Upper lobe of left lung (tissue), 6 donors: ENCODE data around the gene TWNK. TPM values are rescaled to one million over a fixed set of nuclear protein-coding genes. Genes with fewer than 3 reads are reported as not detected.

Source experiments
- ATAC-seq, 2 donors: fragments of 200-7000 bp; cut with Tn5 transposase; one replicate each; pipeline ENCODE4 v1.9.1; 2022; ENCODE audit warnings: mild to moderate bottlenecking in 2 of 2, moderate library complexity in 2 of 2; ENCODE audit not compliant: low FRiP score in 2 of 2
- DNase-seq, 2 donors: peaks; one replicate each; pipeline ENCODE4 v3.0.0-alpha.2; 2019 to 2020
- H3K27ac ChIP-seq, 4 donors: fragments of 200-600 bp; sonication (generic); one replicate each; pipeline ENCODE4 v1.5.1; 2016 to 2019
- H3K27me3 ChIP-seq, 4 donors: fragments of 200-600 bp; sonication (generic); one replicate each; pipeline ENCODE4 v1.5.1; 2017 to 2019
- H3K36me3 ChIP-seq, 4 donors: fragments of 200-600 bp; sonication (generic); one replicate each; pipeline ENCODE4 v1.5.1; 2016 to 2019
- H3K4me1 ChIP-seq, 4 donors: fragments of 200-600 bp; sonication (generic); one replicate each; pipeline ENCODE4 v1.5.1; 2018 to 2019
- H3K4me3 ChIP-seq, 4 donors: fragments of 200-600 bp; sonication (generic); one replicate each; pipeline ENCODE4 v1.5.1; 2017 to 2019; ENCODE audit warnings: mild to moderate bottlenecking in 2 of 4, moderate library complexity in 1 of 4
- H3K9me3 ChIP-seq, 4 donors: fragments of 200-600 bp; sonication (generic); one replicate each; pipeline ENCODE4 v1.5.1; 2018 to 2019
- EP300 ChIP-seq, 4 donors: sonication (generic); formaldehyde crosslinking; IDR thresholded peaks; one replicate each; pipeline ENCODE4 v1.5.1; 2017; ENCODE audit warnings: antibody characterized with exemption in 4 of 4, control low read depth in 2 of 4
- POLR2A ChIP-seq, 4 donors: fragments of 450-650 bp; IDR thresholded peaks; one replicate each; pipeline ENCODE4 v1.5.1; 2016 to 2017; ENCODE audit warnings: antibody characterized with exemption in 4 of 4, mild to moderate bottlenecking in 2 of 4
- POLR2AphosphoS5 ChIP-seq, 2 donors: sonication (generic); formaldehyde crosslinking; IDR thresholded peaks; one replicate each; pipeline ENCODE4 v1.5.1; 2017; ENCODE audit warnings: antibody characterized with exemption in 2 of 2
- WGBS, 2 donors: methylation state at CpG; one replicate each; pipeline ENCODE4 v1.1.5; 2017 to 2018; 5-methylcytosine and 5-hydroxymethylcytosine counted together
- small RNA-seq, 4 donors: library from RNA; depleted of rRNA; stranded (forward); fragments of <200 nt; gene quantifications; one replicate each; pipeline ENCODE3, GENCODE V24; 2016
- total RNA-seq, 6 donors: library from RNA; depleted of rRNA in 4 of 6; stranded (reverse); fragments of >200 nt in 4 of 6; gene quantifications; one replicate each; pipeline versions ENCODE4 v1.1.0 to v1.2.1, GENCODE V29; 2016 to 2021
- TF ChIP-seq, protein P1 (sequence below), 6 experiments: fragments of 450-650 bp in 4 of 6; fragments of 200-600 bp in 2 of 6; sonication (generic) in 2 of 6; IDR thresholded peaks; one replicate each; pipeline ENCODE4 v1.5.1; 2016 to 2019; ENCODE audit warnings: antibody characterized with exemption in 6 of 6
- donor health status: DM: no; HTN: no; CAD: no; lungs with moderate emphysema.
- donor health status: DM: no; HTN: yes; CAD: no; lungs with severe emphysema.

Gene TWNK
- total RNA-seq, 6 donors from 2014 or later: 2.6 to 9.1 (median 5.8) TPM

DNA sequence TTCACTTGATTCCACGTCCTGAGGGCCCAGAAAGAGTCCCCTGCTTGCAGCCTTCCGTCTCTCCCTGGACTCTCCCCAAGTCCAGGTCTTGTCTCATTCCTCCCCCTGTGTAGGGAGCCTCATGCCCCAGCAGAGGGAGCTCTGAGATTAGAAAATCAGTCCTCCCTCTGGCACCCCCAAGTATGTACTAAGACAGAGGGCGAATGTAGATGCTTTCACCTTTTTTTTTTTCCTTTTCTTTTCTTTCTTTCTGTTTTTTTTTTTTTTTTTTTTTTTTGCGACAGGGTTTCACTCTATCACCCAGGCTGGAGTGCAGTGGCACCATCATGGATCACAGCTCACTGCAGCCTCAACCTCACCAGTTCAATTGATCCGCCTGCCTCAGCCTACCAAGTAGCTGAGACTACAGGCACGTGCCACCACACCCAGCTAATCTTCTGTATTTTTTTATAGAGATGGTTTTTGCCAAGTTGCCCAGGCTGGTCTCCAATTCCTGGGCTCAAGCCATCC, 54.0 kb downstream of the TWNK start:
- no peaks in the 10 kb centered on the region for H3K27me3 ChIP-seq
- DNase-seq: peak in 1 of 2 donors; percentile 80
- no peak overlapping the region for H3K4me3 ChIP-seq
- H3K9me3 ChIP-seq: no peaks in the 10 kb centered on the region
- no peak for TF ChIP-seq POLR2A (IDR thresholded peaks at IDR 0.05)
- TF ChIP-seq, protein P1, sequence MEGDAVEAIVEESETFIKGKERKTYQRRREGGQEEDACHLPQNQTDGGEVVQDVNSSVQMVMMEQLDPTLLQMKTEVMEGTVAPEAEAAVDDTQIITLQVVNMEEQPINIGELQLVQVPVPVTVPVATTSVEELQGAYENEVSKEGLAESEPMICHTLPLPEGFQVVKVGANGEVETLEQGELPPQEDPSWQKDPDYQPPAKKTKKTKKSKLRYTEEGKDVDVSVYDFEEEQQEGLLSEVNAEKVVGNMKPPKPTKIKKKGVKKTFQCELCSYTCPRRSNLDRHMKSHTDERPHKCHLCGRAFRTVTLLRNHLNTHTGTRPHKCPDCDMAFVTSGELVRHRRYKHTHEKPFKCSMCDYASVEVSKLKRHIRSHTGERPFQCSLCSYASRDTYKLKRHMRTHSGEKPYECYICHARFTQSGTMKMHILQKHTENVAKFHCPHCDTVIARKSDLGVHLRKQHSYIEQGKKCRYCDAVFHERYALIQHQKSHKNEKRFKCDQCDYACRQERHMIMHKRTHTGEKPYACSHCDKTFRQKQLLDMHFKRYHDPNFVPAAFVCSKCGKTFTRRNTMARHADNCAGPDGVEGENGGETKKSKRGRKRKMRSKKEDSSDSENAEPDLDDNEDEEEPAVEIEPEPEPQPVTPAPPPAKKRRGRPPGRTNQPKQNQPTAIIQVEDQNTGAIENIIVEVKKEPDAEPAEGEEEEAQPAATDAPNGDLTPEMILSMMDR (IDR thresholded peaks at IDR 0.05): peak; percentile 52 to 86 (median 73)
- H3K4me1 ChIP-seq: peaks cover 15 to 25% (median 18%) of the 10 kb centered on the region in 4 donors
- peak; percentile 84 to 87 for ATAC-seq
- H3K27ac ChIP-seq: peak overlapping the region in 1 of 4 donors; percentile 89
- peaks cover 22 to 40% (median 29%) of the 10 kb centered on the region in 4 donors for H3K36me3 ChIP-seq
- 18 to 20% methylated on average over 6 of the region's 6 CpGs for WGBS, 2 donors

DNA sequence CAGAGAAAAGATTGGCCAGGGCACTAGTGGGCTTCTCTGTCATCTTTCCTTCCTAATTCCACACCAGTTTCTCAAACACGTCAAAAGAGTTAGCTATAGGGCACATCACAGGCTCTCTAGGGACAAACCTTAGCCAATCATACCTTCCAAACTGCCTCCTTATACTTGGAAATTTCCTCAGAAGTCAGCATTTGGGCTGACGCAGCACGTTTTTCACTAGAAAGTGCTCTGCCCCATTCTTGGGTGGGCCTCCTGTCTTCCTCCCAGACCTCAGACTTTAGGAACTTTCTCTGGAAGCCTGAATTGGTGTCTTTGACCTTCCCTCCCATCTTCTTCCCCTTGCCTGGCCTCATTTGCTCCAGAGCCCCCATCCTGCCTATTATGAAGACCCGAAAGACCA, 54.8 kb downstream of the TWNK start:
- Histone ChIP-seq H3K4me3 (peak overlapping the region in 3 of 4 donors; percentile 45 to 59 (median 56)), H3K27ac (peak overlapping the region; percentile 84 to 96 (median 87)), H3K27me3 (peaks cover 0 to 6% (median 0%) of the 10 kb centered on the region in 4 donors), H3K9me3 (no peaks in the 10 kb centered on the region), H3K36me3 (peaks cover 15 to 32% (median 21%) of the 10 kb centered on the region in 4 donors), H3K4me1 (peaks cover 15 to 25% (median 18%) of the 10 kb centered on the region in 4 donors)
- 70 to 76% methylated on average over 4 of the region's 4 CpGs for WGBS, 2 donors
- ATAC-seq (no peak), DNase-seq (no peak)
- TF ChIP-seq EP300 (IDR thresholded peaks at IDR 0.05) (no peak), POLR2AphosphoS5 (IDR thresholded peaks at IDR 0.05) (no peak), POLR2A (IDR thresholded peaks at IDR 0.05) (no peak)
- TF ChIP-seq, protein P1 (IDR thresholded peaks at IDR 0.05): no peak

- TF ChIP-seq, protein P1 (IDR thresholded peaks at IDR 0.05): peak in 2 of 6 experiments; percentile 7 to 28
- TF ChIP-seq EP300 (IDR thresholded peaks at IDR 0.05) (peak in 1 of 4 donors; percentile 20), POLR2AphosphoS5 (IDR thresholded peaks at IDR 0.05) (peak; percentile 75 to 79), POLR2A (IDR thresholded peaks at IDR 0.05) (peak in 1 of 4 donors; percentile 65)
- peak; percentile 93 to 100 for DNase-seq
- peak overlapping the region; percentile 14 to 59 (median 50) for H3K4me3 ChIP-seq
- ATAC-seq: peak; percentile 96
- no peaks in the 10 kb centered on the region for H3K9me3 ChIP-seq
- H3K36me3 ChIP-seq: peaks cover 8 to 25% (median 14%) of the 10 kb centered on the region in 4 donors
- peaks cover 0 to 13% (median 3%) of the 10 kb centered on the region in 4 donors for H3K27me3 ChIP-seq
- peaks cover 15 to 25% (median 18%) of the 10 kb centered on the region in 4 donors for H3K4me1 ChIP-seq
- 3 to 6% methylated on average over 36 to 40 of the region's 40 CpGs for WGBS, 2 donors
- H3K27ac ChIP-seq: peak overlapping the region; percentile 84 to 96 (median 87)
These were observed 55.5 kb downstream of the TWNK start for GRCh38 chr10:101042667-101043362.

DNA sequence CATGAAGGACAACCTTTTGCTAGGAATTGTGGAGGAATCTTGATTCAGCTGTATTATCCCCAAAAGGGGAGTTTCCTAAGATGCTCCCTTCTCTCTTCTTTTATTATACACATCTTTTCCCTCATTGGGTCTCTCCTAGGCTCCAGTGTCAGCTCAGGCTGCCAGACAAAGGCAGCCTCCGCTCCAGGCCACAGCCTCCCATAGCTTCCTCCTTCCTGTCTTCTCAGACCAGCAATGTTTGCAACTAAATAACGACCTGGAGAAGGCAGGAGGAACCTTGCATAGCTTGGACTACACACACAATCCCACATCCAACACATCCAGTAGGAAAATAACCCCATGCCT, 56.0 kb downstream of the TWNK start:
- Histone ChIP-seq H3K27me3 (peaks cover 0 to 18% (median 7%) of the 10 kb centered on the region in 4 donors), H3K4me3 (peak overlapping the region; percentile 14 to 59 (median 50)), H3K4me1 (peaks cover 18 to 30% (median 21%) of the 10 kb centered on the region in 4 donors), H3K9me3 (no peaks in the 10 kb centered on the region), H3K36me3 (peaks cover 3 to 20% (median 9%) of the 10 kb centered on the region in 4 donors), H3K27ac (peak overlapping the region; percentile 84 to 96 (median 87))
- no peak for ATAC-seq
- no peak for DNase-seq
- 8 to 9% methylated on average over 2 of the region's 2 CpGs for WGBS, 2 donors
- TF ChIP-seq POLR2A (IDR thresholded peaks at IDR 0.05): no peak
- TF ChIP-seq, protein P1 (IDR thresholded peaks at IDR 0.05): no peak
- TF ChIP-seq POLR2AphosphoS5 (IDR thresholded peaks at IDR 0.05): no peak
- no peak for TF ChIP-seq EP300 (IDR thresholded peaks at IDR 0.05)

Small RNA genes within 50 kb of the gene (small RNA-seq; reads per million reads assigned to genes)
- gene MIR608: 0 reads per million in 4 donors

Other genes starting within 250 kb of the TWNK start
- gene PAX2, start 242.0 kb upstream of the TWNK start, total RNA-seq: under 1 TPM in 1 of 6 donors, not detected in 5; 0.07 TPM
- 10 to 100 TPM; 13.4 to 60.8 (median 28.2) TPM for gene SLF2, start 74.6 kb upstream of the TWNK start, total RNA-seq
- gene SEMA4G, start 18.0 kb upstream of the TWNK start, total RNA-seq: 10 to 100 TPM in 2 of 6 donors, 1 to 10 TPM in 4; 5.4 to 20.4 (median 8.5) TPM
- 10 to 100 TPM; 40.2 to 72.1 (median 63.5) TPM for gene MRPL43, start within 50 bp of the TWNK start, total RNA-seq
- 100 to 1,000 TPM in 2 of 6 donors, 10 to 100 TPM in 4; 42.5 to 105 (median 60.1) TPM for gene LZTS2, start 12.3 kb downstream of the TWNK start, total RNA-seq
- 1 to 10 TPM in 5 of 6 donors, under 1 TPM in 1; 0.39 to 2.4 (median 1.7) TPM for gene PDZD7, start 43.6 kb downstream of the TWNK start, total RNA-seq
- 100 to 1,000 TPM in 3 of 6 donors, 10 to 100 TPM in 3; 59.6 to 360 (median 100) TPM for gene SFXN3, start 43.7 kb downstream of the TWNK start, total RNA-seq
- 10 to 100 TPM in 3 of 6 donors, 1 to 10 TPM in 3; 3.8 to 11.9 (median 9.8) TPM for gene KAZALD1, start 74.4 kb downstream of the TWNK start, total RNA-seq
- gene TLX1, start 143.8 kb downstream of the TWNK start, total RNA-seq: not detected
- under 1 TPM in 2 of 6 donors, not detected in 4; 0.11 to 0.20 TPM for gene LBX1, start 241.9 kb downstream of the TWNK start, total RNA-seq